ENCODE results near the gene GRIP1.

DNA sequence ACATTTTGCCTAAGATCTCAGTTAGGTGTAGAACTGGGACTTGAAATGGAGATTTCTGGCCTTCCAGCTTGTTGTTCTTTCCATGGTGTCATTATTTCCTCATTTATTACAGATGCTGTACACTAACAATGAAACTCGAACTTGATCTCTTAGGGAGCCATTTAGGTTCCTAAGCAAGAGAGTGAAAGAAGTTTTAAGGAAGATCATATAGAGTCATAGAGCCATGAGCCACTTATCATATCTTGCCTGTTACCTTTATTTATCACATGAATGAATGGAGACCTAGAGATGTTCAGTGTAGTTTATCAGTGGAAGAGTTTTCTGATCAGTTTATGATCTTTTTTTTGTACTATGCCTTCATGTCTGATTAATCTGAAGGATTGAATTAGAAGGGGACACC, 366.7 kb downstream of the GRIP1 start:
- TF ChIP-seq CTCF (IDR thresholded peaks at IDR 0.05; ENCODE audit: insufficient read depth, low read length, poor library complexity, severe bottlenecking) (no peak), EZH2phosphoT487 (conservative IDR thresholded peaks at IDR 0.05; ENCODE audit: low read length) (no peak)

Data from SU-DHL-6 (cell line).